Activated T-cell treated with anti-CD3 and anti-CD28 coated beads, Interleukin-2, amount 50 U/mL, for 4 hours (primary cell): Measurements from ENCODE around the gene DLST. TPM values are rescaled to one million over a fixed set of nuclear protein-coding genes. Genes with fewer than 3 reads are reported as not detected.

ENCODE experiments used
- ATAC-seq, 2 donors: fragments of 200-7000 bp; cut with Tn5 transposase; one replicate each; pipeline ENCODE4 v1.10.0; 2021
- DNase-seq: peaks from one replicate; pipeline ENCODE4 v3.0.0-alpha.2; 2020
- H3K27me3 Mint-ChIP-seq: one replicate; pipeline ENCODE4 v1.8.0; 2021; ENCODE audit warnings: low read depth, mixed read lengths
- H3K36me3 Mint-ChIP-seq: one replicate; pipeline ENCODE4 v1.8.0; 2022; ENCODE audit warnings: mixed read lengths; ENCODE audit not compliant: insufficient read depth
- H3K4me1 Mint-ChIP-seq: one replicate; pipeline ENCODE4 v1.8.0; 2021; ENCODE audit warnings: low read depth, mixed read lengths
- H3K4me3 Mint-ChIP-seq: one replicate; pipeline ENCODE4 v1.8.0; 2021; ENCODE audit warnings: mild to moderate bottlenecking, moderate library complexity, mixed read lengths
- H3K9me3 Mint-ChIP-seq: one replicate; pipeline ENCODE4 v1.8.0; 2021; ENCODE audit warnings: mixed read lengths
- total RNA-seq, 3 donors: library from RNA; stranded (reverse); gene quantifications; one replicate each; pipeline ENCODE4 v1.2.1, GENCODE V29; 2021

Gene DLST
- total RNA-seq, 3 donors from 2014 or later, result 104 to 107 (median 106) TPM

DNA sequence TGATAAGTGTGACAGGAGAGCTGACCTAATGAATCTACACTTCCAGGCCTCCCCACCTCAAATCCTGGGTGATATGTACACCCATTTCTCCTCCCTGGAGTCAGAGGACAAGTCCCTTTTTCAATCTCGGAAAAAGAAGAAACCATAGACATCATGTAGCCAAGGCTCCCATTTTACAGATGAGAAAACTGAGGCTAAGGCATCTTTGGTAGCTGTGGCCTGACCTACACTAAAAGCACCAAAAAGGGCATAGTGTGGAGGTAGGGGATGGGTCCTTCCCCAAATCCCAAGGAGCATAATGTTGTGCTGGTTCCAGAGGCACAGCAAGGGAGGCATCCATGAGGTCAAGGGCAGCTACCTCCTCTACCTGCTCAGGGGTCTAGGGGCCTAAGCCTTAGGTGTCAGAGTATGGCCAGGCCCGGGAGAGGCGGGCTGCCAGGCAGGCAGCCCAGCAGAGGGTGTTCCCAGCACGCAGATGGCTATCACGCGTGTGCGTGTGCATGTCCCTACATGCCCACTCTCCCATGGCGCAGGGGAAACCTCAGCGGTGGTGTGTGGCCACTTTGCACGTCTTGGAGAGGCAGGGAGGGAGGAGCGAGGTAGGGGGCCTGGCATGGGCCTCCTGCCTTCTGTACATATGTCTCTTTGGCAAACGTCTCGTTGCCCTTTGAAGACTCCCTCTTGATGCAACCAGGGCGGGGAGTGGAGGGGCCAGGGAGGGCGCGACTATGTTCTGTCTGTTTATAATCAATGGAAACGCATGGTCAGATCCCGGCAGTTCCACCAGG, 71.2 kb downstream of the DLST start:
- Mint-ChIP-seq H3K9me3 (no peaks in the 10 kb centered on the region), H3K4me1 (no peaks in the 10 kb centered on the region), H3K4me3 (no peak overlapping the region), H3K27me3 (peaks cover 8% of the 10 kb centered on the region), H3K36me3 (no peaks in the 10 kb centered on the region)
- DNase-seq, result no peak
- ATAC-seq, result no peak

Other genes with a start within 250 kb of the DLST start
- gene AREL1, start 168.8 kb upstream of the DLST start, total RNA-seq, result 10 to 100 TPM; 31.1 to 38.0 (median 32.5) TPM
- 10 to 100 TPM; 87.9 to 93.6 (median 91.0) TPM for gene FCF1, start 168.8 kb upstream of the DLST start, total RNA-seq
- gene YLPM1, start 118.6 kb upstream of the DLST start, total RNA-seq, result 10 to 100 TPM; 45.8 to 49.6 (median 47.4) TPM
- gene PROX2, start 5.8 kb upstream of the DLST start, total RNA-seq, result under 1 TPM in 2 of 3 donors, not detected in 1; 0.13 to 0.35 TPM
- 10 to 100 TPM; 13.2 to 20.7 (median 17.3) TPM for gene RPS6KL1, start 41.3 kb downstream of the DLST start, total RNA-seq
- under 1 TPM; 0.18 to 0.38 (median 0.18) TPM for gene PGF, start 73.7 kb downstream of the DLST start, total RNA-seq
- 10 to 100 TPM; 61.2 to 69.4 (median 66.0) TPM for gene EIF2B2, start 121.0 kb downstream of the DLST start, total RNA-seq
- 10 to 100 TPM; 11.0 to 14.7 (median 11.7) TPM for gene MLH3, start 169.6 kb downstream of the DLST start, total RNA-seq
- 10 to 100 TPM; 16.0 to 17.3 (median 16.8) TPM for gene ACYP1, start 182.1 kb downstream of the DLST start, total RNA-seq
- under 1 TPM; 0.45 to 0.84 (median 0.78) TPM for gene ZC2HC1C, start 187.7 kb downstream of the DLST start, total RNA-seq
- 10 to 100 TPM; 48.5 to 51.2 (median 50.4) TPM for gene NEK9, start 245.1 kb downstream of the DLST start, total RNA-seq